BE2C (cell line): ENCODE measurements around the gene ACTL6A.

Source experiments
- DNase-seq: peaks from one replicate; pipeline ENCODE4 v3.0.0-alpha.2; 2020
- H3K27me3 ChIP-seq: fragments of 250-450 bp; sonication (Bioruptor Pico); 2 replicates; pipeline ENCODE4 v1.5.1; 2020; ENCODE audit warnings: mild to moderate bottlenecking
- H3K36me3 ChIP-seq: fragments of 250-450 bp; sonication (Bioruptor Pico); 2 replicates; pipeline ENCODE4 v1.5.1; 2020; ENCODE audit warnings: mild to moderate bottlenecking
- H3K4me1 ChIP-seq: fragments of 250-450 bp; sonication (Bioruptor Pico); 2 replicates; pipeline ENCODE4 v1.5.1; 2020
- H3K4me3 ChIP-seq: 2 replicates; pipeline ENCODE4 v1.5.1; 2011; ENCODE audit warnings: low read depth, low read length
- H3K9me3 ChIP-seq: fragments of 250-450 bp; sonication (Bioruptor Pico); 2 replicates; pipeline ENCODE4 v1.5.1; 2020
- TF ChIP-seq, protein P1 (sequence below): IDR thresholded peaks from 2 replicates; pipeline ENCODE4 v1.5.1; 2012; ENCODE audit warnings: mild to moderate bottlenecking, low read depth, low read length

ACTL6A gene

DNA sequence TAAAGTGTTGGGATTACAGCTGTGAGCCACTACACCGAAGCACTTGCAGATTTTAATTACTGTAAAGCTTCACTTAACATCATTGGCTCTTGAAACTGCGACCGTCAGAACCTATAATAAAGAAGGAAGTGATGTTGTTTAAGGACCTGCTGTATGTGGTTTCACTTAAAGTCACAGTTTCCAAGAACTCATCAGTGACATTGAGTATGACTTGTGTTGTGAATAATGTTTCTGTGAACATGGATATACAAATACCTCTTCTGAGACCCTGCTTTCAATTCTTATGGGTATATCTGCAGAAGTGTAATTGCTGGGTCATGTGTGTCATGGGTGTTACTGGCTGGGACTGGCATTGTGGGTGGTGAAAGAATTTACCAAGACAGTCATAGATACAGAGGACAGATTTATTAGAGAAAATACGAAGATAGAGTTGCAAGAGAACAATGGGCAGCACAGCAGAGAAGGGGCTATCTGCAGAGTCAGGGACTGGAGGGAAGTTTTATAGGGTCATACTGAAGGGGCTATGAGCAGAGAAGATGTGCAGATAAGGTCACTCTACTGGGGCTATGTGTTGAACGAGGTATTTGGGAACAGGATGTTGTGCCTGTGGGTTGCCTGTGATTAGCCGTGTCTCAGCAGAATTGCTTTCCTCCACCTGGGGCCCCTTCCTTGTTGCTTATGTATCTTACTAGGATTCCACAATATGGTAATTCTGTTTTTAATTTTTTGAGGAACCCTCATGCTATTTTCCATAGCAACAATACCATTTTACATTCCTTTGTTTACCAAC lies 46.4 kb downstream of the ACTL6A start:
- no peak overlapping the region for H3K4me3 ChIP-seq
- peaks cover 6% of the 10 kb centered on the region for H3K36me3 ChIP-seq

DNA sequence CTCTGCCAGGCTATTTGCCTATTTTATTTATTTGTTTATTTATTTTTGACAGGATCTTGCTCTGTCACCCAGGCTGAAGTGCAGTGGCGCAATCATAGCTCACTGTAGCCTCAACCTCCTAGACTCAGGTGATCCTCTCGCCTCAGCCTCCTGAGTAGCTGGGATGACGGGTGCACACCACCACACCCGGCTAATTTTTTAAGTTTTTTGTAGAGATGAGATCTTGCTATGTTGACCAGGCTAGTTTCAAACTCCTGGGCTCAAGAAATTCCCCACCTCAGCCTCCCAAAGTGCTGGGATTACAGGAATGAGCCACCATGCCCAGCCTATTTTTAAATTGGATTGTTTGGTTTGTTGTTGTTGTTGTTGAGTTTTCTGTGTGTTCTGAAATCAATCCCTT lies 47.3 kb downstream of the ACTL6A start:
- no peaks in the 10 kb centered on the region for H3K9me3 ChIP-seq
- TF ChIP-seq, protein P1, sequence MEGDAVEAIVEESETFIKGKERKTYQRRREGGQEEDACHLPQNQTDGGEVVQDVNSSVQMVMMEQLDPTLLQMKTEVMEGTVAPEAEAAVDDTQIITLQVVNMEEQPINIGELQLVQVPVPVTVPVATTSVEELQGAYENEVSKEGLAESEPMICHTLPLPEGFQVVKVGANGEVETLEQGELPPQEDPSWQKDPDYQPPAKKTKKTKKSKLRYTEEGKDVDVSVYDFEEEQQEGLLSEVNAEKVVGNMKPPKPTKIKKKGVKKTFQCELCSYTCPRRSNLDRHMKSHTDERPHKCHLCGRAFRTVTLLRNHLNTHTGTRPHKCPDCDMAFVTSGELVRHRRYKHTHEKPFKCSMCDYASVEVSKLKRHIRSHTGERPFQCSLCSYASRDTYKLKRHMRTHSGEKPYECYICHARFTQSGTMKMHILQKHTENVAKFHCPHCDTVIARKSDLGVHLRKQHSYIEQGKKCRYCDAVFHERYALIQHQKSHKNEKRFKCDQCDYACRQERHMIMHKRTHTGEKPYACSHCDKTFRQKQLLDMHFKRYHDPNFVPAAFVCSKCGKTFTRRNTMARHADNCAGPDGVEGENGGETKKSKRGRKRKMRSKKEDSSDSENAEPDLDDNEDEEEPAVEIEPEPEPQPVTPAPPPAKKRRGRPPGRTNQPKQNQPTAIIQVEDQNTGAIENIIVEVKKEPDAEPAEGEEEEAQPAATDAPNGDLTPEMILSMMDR: no peak
- DNase-seq: no peak
- H3K4me1 ChIP-seq: peaks cover 16% of the 10 kb centered on the region
- peaks cover 10% of the 10 kb centered on the region for H3K36me3 ChIP-seq
- no peaks in the 10 kb centered on the region for H3K27me3 ChIP-seq
- no peak overlapping the region for H3K4me3 ChIP-seq

More for the DNA sequence above, 46.4 kb downstream of the ACTL6A start:
- TF ChIP-seq, protein P1: no peak
- no peak for DNase-seq
- Histone ChIP-seq H3K4me1 (peaks cover 6% of the 10 kb centered on the region), H3K9me3 (no peaks in the 10 kb centered on the region), H3K27me3 (no peaks in the 10 kb centered on the region)

DNA sequence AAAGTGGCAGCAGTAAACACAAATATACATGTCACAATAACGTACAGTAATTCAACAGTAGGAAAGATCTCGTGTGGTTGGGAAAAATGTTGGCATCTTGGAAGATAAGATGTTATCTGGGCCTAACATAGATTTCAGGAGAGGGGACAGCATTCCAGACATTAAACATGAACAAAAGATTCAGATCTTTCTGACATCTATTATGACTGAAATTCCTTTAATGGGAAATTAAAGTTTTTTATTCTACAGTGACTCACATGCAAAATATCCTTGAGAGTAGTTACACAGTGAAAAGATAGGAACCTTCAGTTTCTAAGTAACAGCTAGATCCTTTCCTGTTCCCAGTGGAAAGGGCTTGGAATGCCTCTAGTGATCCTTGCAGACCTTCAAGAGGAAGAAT lies 51.1 kb downstream of the ACTL6A start:
- TF ChIP-seq, protein P1: no peak
- Histone ChIP-seq H3K4me1 (peaks cover 17% of the 10 kb centered on the region), H3K9me3 (no peaks in the 10 kb centered on the region), H3K4me3 (no peak overlapping the region), H3K36me3 (peaks cover 31% of the 10 kb centered on the region), H3K27me3 (no peaks in the 10 kb centered on the region)
- DNase-seq: no peak

DNA sequence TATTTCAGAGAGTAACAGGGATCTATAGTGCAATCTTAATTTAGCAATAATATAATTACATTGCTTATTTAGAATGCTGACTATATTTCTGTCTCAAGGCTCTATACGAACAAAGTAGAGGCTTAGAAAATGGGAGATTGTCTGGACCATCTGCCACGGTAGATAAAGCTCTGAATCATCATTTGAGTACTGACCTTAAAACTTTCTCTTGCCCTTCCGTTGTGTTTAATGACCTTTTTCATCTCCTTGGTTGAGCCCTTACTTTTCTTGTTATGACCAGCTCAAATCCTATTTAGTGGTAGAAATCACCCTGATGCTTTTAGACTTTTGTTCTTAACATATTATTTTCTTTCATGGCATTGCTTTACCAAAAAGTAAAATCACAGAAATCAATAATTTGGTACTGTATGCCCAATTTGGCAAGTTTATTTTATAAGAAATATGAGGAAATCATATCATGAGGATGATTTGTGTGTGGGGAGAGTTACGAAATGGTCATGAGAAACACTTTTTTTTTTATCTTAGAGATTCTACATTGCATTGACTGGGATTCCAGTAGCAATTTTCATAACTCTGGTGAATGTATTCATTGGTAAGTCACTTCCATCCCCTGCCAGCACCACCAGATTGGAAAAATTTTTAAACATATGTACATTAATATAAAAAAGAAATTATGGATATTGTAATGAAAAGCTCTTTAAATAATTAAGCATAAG lies 52.9 kb downstream of the ACTL6A start:
- H3K36me3 ChIP-seq: peaks cover 43% of the 10 kb centered on the region
- TF ChIP-seq, protein P1: no peak
- H3K27me3 ChIP-seq: no peaks in the 10 kb centered on the region
- no peak overlapping the region for H3K4me3 ChIP-seq
- H3K4me1 ChIP-seq: peaks cover 17% of the 10 kb centered on the region
- H3K9me3 ChIP-seq: no peaks in the 10 kb centered on the region
- DNase-seq: no peak

DNA sequence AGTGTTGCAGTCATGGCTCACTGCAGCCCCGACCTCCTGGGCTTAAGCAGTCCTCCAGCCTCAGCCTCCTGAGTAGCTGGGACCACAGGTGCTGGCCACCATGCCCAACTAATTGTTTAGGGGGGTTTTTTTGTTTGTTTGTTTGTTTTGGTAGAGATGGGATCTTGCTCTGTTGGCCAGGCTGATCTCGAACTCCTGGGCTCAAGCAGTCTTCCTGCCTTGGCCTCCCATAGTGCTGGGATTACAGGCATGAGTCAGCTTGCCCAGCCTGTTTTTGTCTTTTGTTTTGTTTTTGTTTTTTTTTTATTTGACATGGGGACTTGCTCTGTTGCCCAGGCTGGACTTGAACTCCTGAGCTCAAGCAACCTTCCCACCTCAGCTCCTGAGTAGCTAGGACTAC lies 59.3 kb downstream of the ACTL6A start:
- TF ChIP-seq, protein P1: no peak
- peaks cover 75% of the 10 kb centered on the region for H3K36me3 ChIP-seq
- no peak for DNase-seq
- H3K27me3 ChIP-seq: no peaks in the 10 kb centered on the region
- no peaks in the 10 kb centered on the region for H3K9me3 ChIP-seq
- no peaks in the 10 kb centered on the region for H3K4me1 ChIP-seq
- no peak overlapping the region for H3K4me3 ChIP-seq

DNA sequence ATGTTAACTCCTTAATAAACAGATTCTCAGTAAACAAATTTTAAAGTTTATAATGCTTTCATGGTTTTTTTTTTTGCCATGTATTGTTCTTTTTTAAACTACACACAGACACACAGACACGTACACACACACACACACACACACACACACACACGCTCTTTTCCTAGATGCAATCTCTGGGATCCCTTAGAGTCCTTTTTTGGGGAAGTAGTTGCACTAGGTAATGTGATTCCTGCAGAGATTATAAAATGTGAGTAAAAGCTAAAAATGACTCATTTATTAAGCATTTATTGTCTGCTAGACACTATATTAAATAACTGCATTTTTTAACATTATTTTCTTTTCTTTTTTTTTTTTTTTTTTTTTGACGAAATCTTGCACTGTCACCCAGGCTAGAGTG lies 61.7 kb downstream of the ACTL6A start:
- no peak for DNase-seq
- H3K4me1 ChIP-seq: no peaks in the 10 kb centered on the region
- H3K27me3 ChIP-seq: no peaks in the 10 kb centered on the region
- no peak overlapping the region for H3K4me3 ChIP-seq
- TF ChIP-seq, protein P1: no peak
- H3K36me3 ChIP-seq: peaks cover 50% of the 10 kb centered on the region
- H3K9me3 ChIP-seq: no peaks in the 10 kb centered on the region
